BJ (cell line): ENCODE measurements around the gene PUDP. TPM values are rescaled to one million over a fixed set of nuclear protein-coding genes. Genes with fewer than 3 reads are reported as not detected.

Source experiments
- CTCF ChIA-PET: fragments of 350-600 bp; formaldehyde crosslinking; extraction: SDS; loops from one replicate; lab custom pipeline; 2021; ENCODE audit warnings: antibody characterized with exemption, inconsistent platforms; lab: Yijun Ruan, JAX
- POLR2A ChIA-PET: fragments of 300-600 bp; sonication (Branson Sonifier 250); formaldehyde crosslinking; extraction: SDS; loops from one replicate; lab custom pipeline; 2021; ENCODE audit warnings: antibody characterized with exemption; lab: Charles Lee
- DNase-seq: peaks from one replicate; pipeline ENCODE4 v3.0.0-alpha.2; 2011; ENCODE audit warnings: low read depth
- H3K27me3 ChIP-seq: 2 replicates; pipeline ENCODE4 v1.6.0; 2011; ENCODE audit warnings: low read length; ENCODE audit not compliant: control insufficient read depth, insufficient read depth
- H3K36me3 ChIP-seq: 2 replicates; pipeline ENCODE4 v1.5.1; 2011; ENCODE audit warnings: low read length; ENCODE audit not compliant: control insufficient read depth, insufficient read depth
- H3K4me3 ChIP-seq: 2 replicates; pipeline ENCODE4 v1.5.1; 2011; ENCODE audit warnings: low read depth, mild to moderate bottlenecking, control low read depth, low read length
- polyA plus RNA-seq: library from polyadenylated mRNA; depleted of rRNA; stranded (reverse); fragments of >200 nt; gene quantifications from 2 replicates; pipeline ENCODE4 v1.2.3, GENCODE V29; 2011
- TF ChIP-seq, protein P1 (sequence below): IDR thresholded peaks from 2 replicates; pipeline ENCODE4 v1.5.1; 2011; ENCODE audit warnings: low read depth, mild to moderate bottlenecking, control low read depth, inconsistent platforms, low read length, moderate library complexity; ENCODE audit not compliant: insufficient read depth

PUDP gene
- polyA plus RNA-seq, 1 experiment: 17.2 TPM

DNA sequence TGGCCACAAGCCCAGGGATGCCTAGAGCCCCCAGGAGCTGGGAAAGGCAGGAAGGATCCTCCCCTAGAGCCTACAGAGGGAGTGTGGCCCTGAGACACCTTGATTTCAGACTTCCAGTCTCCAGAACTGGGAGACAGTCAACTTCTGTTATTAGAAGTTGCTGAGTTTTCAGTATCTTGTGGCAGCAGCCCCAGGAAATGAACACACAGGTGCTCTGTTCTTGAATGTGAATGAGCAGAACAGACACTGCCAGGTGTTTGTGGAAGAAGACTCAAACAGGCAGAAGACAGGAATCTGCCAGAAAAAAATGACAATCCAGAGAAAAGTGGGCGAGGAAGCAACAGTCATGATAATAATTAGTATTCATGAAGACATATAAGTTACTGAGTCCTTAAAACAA lies 64.9 kb downstream of the PUDP start:
- TF ChIP-seq, protein P1, sequence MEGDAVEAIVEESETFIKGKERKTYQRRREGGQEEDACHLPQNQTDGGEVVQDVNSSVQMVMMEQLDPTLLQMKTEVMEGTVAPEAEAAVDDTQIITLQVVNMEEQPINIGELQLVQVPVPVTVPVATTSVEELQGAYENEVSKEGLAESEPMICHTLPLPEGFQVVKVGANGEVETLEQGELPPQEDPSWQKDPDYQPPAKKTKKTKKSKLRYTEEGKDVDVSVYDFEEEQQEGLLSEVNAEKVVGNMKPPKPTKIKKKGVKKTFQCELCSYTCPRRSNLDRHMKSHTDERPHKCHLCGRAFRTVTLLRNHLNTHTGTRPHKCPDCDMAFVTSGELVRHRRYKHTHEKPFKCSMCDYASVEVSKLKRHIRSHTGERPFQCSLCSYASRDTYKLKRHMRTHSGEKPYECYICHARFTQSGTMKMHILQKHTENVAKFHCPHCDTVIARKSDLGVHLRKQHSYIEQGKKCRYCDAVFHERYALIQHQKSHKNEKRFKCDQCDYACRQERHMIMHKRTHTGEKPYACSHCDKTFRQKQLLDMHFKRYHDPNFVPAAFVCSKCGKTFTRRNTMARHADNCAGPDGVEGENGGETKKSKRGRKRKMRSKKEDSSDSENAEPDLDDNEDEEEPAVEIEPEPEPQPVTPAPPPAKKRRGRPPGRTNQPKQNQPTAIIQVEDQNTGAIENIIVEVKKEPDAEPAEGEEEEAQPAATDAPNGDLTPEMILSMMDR: no peak
- CTCF ChIA-PET: no interaction called here
- Histone ChIP-seq H3K27me3 (no peaks in the 10 kb centered on the region), H3K36me3 (no peaks in the 10 kb centered on the region; the same call in 1 of the 2 replicates), H3K4me3 (no peak overlapping the region)
- DNase-seq: no peak
- POLR2A ChIA-PET: no interaction called here

DNA sequence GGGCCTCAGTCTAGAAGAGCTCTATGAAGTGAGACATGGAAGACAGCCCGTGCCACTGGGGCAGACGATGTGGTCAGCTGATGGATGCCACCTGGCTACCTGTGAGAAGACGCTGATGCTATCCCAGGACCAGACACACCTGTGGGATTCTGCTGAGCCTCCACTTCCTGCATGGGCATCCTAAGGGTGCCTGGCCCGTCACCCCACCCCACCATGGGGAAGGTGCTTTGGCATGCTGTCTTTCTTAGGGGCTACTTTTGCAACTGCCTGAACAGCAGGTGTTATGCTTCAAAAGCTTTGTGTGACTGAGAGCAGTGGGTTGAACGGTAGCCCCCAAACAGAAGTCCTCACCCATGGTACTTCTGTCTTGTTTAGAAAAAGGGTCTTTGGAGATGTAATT lies 65.4 kb downstream of the PUDP start:
- CTCF ChIA-PET: no interaction called here
- H3K36me3 ChIP-seq: no peaks in the 10 kb centered on the region; the same call in 1 of the 2 replicates
- no peak for DNase-seq
- H3K4me3 ChIP-seq: no peak overlapping the region
- H3K27me3 ChIP-seq: no peaks in the 10 kb centered on the region
- POLR2A ChIA-PET: no interaction called here
- TF ChIP-seq, protein P1: no peak

DNA sequence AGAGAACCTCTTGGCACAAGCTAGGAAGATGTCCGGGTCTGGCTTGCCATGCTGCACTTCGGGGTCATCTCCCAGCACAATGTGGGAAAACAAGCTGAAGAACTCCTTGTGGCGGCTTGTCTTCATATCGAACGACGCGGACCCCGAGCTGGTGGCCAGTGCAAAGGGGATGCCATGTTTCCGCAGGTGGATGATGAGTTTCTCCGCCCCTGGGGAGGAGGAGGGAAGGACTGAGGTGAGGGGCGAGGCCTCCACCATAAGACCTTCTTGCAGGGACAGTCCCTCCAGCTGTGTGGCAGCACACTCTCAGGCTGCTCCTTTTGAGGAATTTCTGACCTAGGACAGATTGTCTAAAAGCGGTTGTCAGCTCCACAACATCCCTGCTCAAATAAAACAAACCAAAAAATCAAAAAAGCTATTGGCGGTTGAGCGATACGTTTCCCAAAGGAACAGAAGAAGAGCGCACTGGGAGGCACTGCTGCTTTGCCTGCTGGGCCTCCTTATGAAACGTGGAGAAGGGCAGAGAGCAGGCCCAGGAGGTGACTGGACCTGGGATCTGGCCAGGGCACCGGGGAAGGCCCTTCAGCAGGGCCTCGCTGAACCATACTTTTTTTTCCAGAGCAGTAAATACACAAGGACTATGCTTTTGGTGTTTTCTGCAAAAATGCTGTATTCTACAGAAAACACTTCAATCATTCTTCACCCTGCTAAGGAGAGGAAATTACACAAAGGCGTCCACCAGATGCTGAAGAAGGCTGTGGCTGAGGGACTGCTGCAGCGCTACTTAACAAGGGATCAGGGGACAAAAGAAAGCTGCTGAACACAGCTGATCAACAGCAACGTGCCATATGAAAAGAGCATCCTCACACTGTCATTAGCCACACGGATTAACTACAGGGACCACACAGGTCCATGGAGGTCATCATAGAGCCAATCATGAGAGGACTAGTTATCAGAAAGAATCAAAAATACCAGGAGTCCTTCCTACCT lies 70.4 kb downstream of the PUDP start:
- no peaks in the 10 kb centered on the region for H3K27me3 ChIP-seq
- ChIA-PET POLR2A (no interaction called here), CTCF (no interaction called here)
- TF ChIP-seq, protein P1: no peak
- DNase-seq: no peak
- peaks cover 2% of the 10 kb centered on the region for H3K36me3 ChIP-seq
- no peak overlapping the region for H3K4me3 ChIP-seq

DNA sequence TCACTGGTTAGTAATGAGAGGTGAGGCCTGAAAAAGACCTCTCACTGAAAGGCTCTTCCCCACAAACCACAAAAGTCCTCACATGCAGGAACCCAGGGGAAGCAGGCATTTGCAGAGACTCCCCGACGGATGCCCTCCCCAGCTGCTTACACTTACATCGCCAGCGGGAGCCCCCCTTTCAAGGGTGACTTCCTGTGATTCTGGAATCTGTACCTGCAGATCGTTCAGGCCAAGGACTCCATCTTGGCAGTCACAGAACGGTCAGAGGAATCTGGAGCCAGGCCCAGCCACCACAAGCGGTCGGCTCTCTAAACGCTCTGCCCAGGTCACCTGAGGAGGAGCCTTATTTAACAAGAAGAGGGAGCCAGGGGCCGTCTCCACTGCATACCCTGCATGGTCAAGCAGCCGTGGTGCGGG lies 71.7 kb downstream of the PUDP start:
- peaks cover 2% of the 10 kb centered on the region for H3K36me3 ChIP-seq
- no peak overlapping the region for H3K4me3 ChIP-seq
- POLR2A ChIA-PET: no interaction called here
- no peaks in the 10 kb centered on the region for H3K27me3 ChIP-seq
- DNase-seq: no peak
- CTCF ChIA-PET: no interaction called here
- TF ChIP-seq, protein P1: no peak

DNA sequence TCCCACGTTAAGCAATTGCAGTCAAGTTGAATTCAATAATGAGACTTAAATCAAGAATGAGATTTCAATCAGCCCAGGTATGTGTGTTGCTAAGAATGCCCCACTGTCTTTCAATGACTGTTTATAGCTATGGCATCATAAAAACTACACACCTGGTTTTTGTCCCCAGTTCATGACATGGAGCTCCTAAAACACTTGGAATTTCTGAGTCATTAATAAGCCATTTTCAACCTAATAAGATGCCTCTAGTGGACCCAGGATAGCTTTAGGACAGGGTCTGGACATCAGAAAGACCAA lies 73.1 kb downstream of the PUDP start:
- POLR2A ChIA-PET: no interaction called here
- Histone ChIP-seq H3K27me3 (no peaks in the 10 kb centered on the region), H3K36me3 (peaks cover 2% of the 10 kb centered on the region), H3K4me3 (no peak overlapping the region)
- CTCF ChIA-PET: interaction anchor here (1.6 kb wide), 1 partner anchor 29 kb away, joined by 3 read pairs; no protein-coding TSS in a partner anchor
- DNase-seq: no peak
- TF ChIP-seq, protein P1: no peak
